Liver (tissue), 3 donors: ENCODE measurements around the gene CYB5RL.

Experiments used
- ATF3 ChIP-seq: IDR thresholded peaks from 2 replicates; pipeline ENCODE4 v1.6.1; 2016; ENCODE audit warnings: antibody characterized with exemption
- CTCF ChIP-seq: fragments of 150-350 bp; IDR thresholded peaks from 2 replicates; pipeline ENCODE4 v1.5.1; 2017; ENCODE audit warnings: improper control_type of control experiment, low read depth, low read length; ENCODE audit not compliant: missing input control
- EGR1 ChIP-seq, 2 donors: IDR thresholded peaks; 2 replicates each; pipeline ENCODE4 v1.6.1; 2016 to 2018; ENCODE audit warnings: antibody characterized with exemption in 2 of 2, low read depth in 2 of 2
- HNF4G ChIP-seq: IDR thresholded peaks from 2 replicates; pipeline ENCODE4 v1.6.1; 2016; ENCODE audit warnings: antibody characterized with exemption
- JUND ChIP-seq, 2 donors: IDR thresholded peaks; 2 replicates each; pipeline ENCODE4 v1.6.1; 2016; ENCODE audit warnings: antibody characterized with exemption in 2 of 2
- MAX ChIP-seq: IDR thresholded peaks from 2 replicates; pipeline ENCODE4 v1.6.1; 2016; ENCODE audit warnings: antibody characterized with exemption
- RAD21 ChIP-seq, 2 donors: IDR thresholded peaks; 2 replicates each; pipeline ENCODE4 v1.6.1; 2016; ENCODE audit warnings: antibody characterized with exemption in 2 of 2, mild to moderate bottlenecking in 2 of 2
- REST ChIP-seq: IDR thresholded peaks from 2 replicates; pipeline ENCODE4 v1.6.1; 2016; ENCODE audit warnings: antibody characterized with exemption, mild to moderate bottlenecking
- SP1 ChIP-seq: IDR thresholded peaks from 2 replicates; pipeline ENCODE4 v1.6.1; 2018; ENCODE audit warnings: antibody characterized with exemption, mild to moderate bottlenecking
- TAF1 ChIP-seq: conservative IDR thresholded peaks from 2 replicates; pipeline ENCODE4 v1.6.1; 2016; ENCODE audit warnings: antibody characterized with exemption, mild to moderate bottlenecking
- YY1 ChIP-seq: IDR thresholded peaks from 2 replicates; pipeline ENCODE4 v1.6.1; 2016; ENCODE audit warnings: antibody characterized with exemption, mild to moderate bottlenecking
- donor health status: healthy.
- donor health status: healthy.

GRCh38 chr1:54227891-54228310 is 28.1 kb upstream of the CYB5RL start:
- no peak for TF ChIP-seq CTCF
- no peak for TF ChIP-seq EGR1 (IDR thresholded peaks at IDR 0.05; ENCODE audit: low read depth in 2 of 2)
- TF ChIP-seq TAF1: no peak
- no peak for TF ChIP-seq JUND (IDR thresholded peaks at IDR 0.05)
- no peak for TF ChIP-seq ATF3
- TF ChIP-seq MAX: no peak
- TF ChIP-seq SP1: no peak
- no peak for TF ChIP-seq HNF4G
- no peak for TF ChIP-seq REST
- no peak for TF ChIP-seq YY1
- no peak for TF ChIP-seq RAD21 (IDR thresholded peaks at IDR 0.05)
